OCI-LY7 (cell line): ENCODE results near the gene ATP6AP1. TPM values are rescaled to one million over a fixed set of nuclear protein-coding genes. Genes with fewer than 3 reads are reported as not detected.

Experiments used
- BruUV-seq: library from RNA; stranded (reverse); fragments of 400-500 nt; replicated peaks from 2 replicates; lab custom pipeline; 2021; lab: Mats Ljungman, UMichigan
- CTCF ChIA-PET: fragments of 300-600 bp; sonication (Branson Sonifier 250); formaldehyde crosslinking; loops from one replicate; lab custom pipeline; 2022; ENCODE audit warnings: antibody characterized with exemption; ENCODE audit not compliant: unreplicated experiment; lab: Charles Lee
- POLR2A ChIA-PET: fragments of 300-600 bp; sonication (Branson Sonifier 250); formaldehyde crosslinking; loops from one replicate; lab custom pipeline; 2022; ENCODE audit warnings: antibody characterized with exemption; lab: Charles Lee
- DNase-seq: peaks from one replicate; pipeline ENCODE4 v3.0.0-alpha.2; 2015; ENCODE audit warnings: low spot score
- H2AFZ ChIP-seq: fragments of 200-600 bp; sonication (generic), shearing (Covaris generic); 2 replicates; pipeline ENCODE4 v1.6.1; 2014; ENCODE audit warnings: mild to moderate bottlenecking, antibody characterized with exemption, low read length, moderate library complexity
- H3K27ac ChIP-seq: fragments of 200-600 bp; sonication (generic); 2 replicates; pipeline ENCODE4 v1.5.1; 2014; ENCODE audit warnings: mixed run types, low read depth, mild to moderate bottlenecking, moderate library complexity, low read length, inconsistent platforms; ENCODE audit not compliant: poor library complexity, severe bottlenecking
- H3K36me3 ChIP-seq: fragments of 200-600 bp; sonication (generic); 2 replicates; pipeline ENCODE4 v1.6.1; 2014; ENCODE audit warnings: mild to moderate bottlenecking, antibody characterized with exemption, low read length, moderate library complexity, mixed read lengths; ENCODE audit not compliant: insufficient read depth
- H3K4me1 ChIP-seq: fragments of 200-600 bp; sonication (generic); 2 replicates; pipeline ENCODE4 v1.5.1; 2014; ENCODE audit warnings: mild to moderate bottlenecking, low read length; ENCODE audit not compliant: insufficient read depth, poor library complexity, severe bottlenecking
- H3K4me2 ChIP-seq: fragments of 200-600 bp; sonication (generic); 2 replicates; pipeline ENCODE4 v1.6.1; 2014; ENCODE audit warnings: mild to moderate bottlenecking, low read length
- H3K4me3 ChIP-seq: fragments of 200-600 bp; sonication (generic); 2 replicates; pipeline ENCODE4 v1.5.1; 2014; ENCODE audit warnings: mild to moderate bottlenecking, low read depth, low read length; ENCODE audit not compliant: poor library complexity, severe bottlenecking
- H3K79me2 ChIP-seq: fragments of 200-600 bp; sonication (generic); 2 replicates; pipeline ENCODE4 v1.6.1; 2016; ENCODE audit warnings: low read depth, mild to moderate bottlenecking, low read length, moderate library complexity, mixed read lengths; ENCODE audit not compliant: insufficient read depth
- H3K9me2 ChIP-seq: fragments of 200-600 bp; sonication (generic); 2 replicates; pipeline ENCODE4 v1.6.1; 2016; ENCODE audit warnings: mild to moderate bottlenecking, low read length, mixed read lengths; ENCODE audit not compliant: insufficient read depth
- H3K9me3 ChIP-seq: fragments of 200-600 bp; sonication (generic); 2 replicates; pipeline ENCODE4 v1.6.1; 2014; ENCODE audit warnings: mild to moderate bottlenecking, mixed run types, low read length, mixed read lengths
- H4K20me1 ChIP-seq: fragments of 200-600 bp; sonication (generic); 2 replicates; pipeline ENCODE4 v1.6.1; 2014; ENCODE audit warnings: mild to moderate bottlenecking, antibody characterized with exemption, low read length, moderate library complexity, mixed read lengths; ENCODE audit not compliant: insufficient read depth
- CTCF ChIP-seq: fragments of 200-600 bp; sonication (generic); conservative IDR thresholded peaks from 2 replicates; pipeline ENCODE4 v1.5.1; 2014; ENCODE audit warnings: mild to moderate bottlenecking, antibody characterized with exemption, low read length, moderate library complexity, mixed read lengths
- EZH2phosphoT487 ChIP-seq: fragments of 200-600 bp; sonication (generic); IDR thresholded peaks from 2 replicates; pipeline ENCODE4 v1.6.1; 2018; ENCODE audit warnings: low read depth, borderline replicate concordance, mild to moderate bottlenecking, mixed run types, antibody characterized with exemption, low read length, moderate library complexity, mixed read lengths
- intact Hi-C: fragments of 100-400 bp; cut with micrococcal nuclease; formaldehyde crosslinking; loops from one replicate; pipeline ENCODE4 v1.10.0; 2022; ENCODE audit not compliant: unreplicated experiment
- total RNA-seq, 2 experiments: library from RNA; depleted of rRNA in 1 of 2; stranded (reverse); fragments of >200 nt in 1 of 2; shearing (Covaris generic) in 1 of 2; gene quantifications; 2 replicates each; pipeline ENCODE4 v1.2.3, GENCODE V29; 2014 to 2022

ATP6AP1 gene
- total RNA-seq, 2 experiments from 2014 or later: 26.4 to 39.5 TPM

GRCh38 chrX:154443992-154444754 lies 15.7 kb downstream of the ATP6AP1 start, which contains the start of gene FAM50A:
Gene FAM50A (plus strand): TSS chrX:154444141. CDS start chrX:154444236, 95 bp downstream.
- ChIA-PET POLR2A (interaction anchor here (0.6 kb wide), 1 partner anchor 41 kb away, joined by 3 read pairs; no protein-coding TSS in a partner anchor), CTCF (no interaction called here)
- DNase-seq: peak; percentile 62
- peaks cover 13% of the 10 kb centered on the region for H3K4me1 ChIP-seq
- BruUV-seq: no TSS peak
- H3K27ac ChIP-seq: no peak within 1 kb of the TSS
- peak within 1 kb of the TSS; percentile 84 for H3K4me2 ChIP-seq
- H2AFZ ChIP-seq: no peak within 1 kb of the TSS
- no peaks in the 10 kb centered on the region for H3K79me2 ChIP-seq
- no peaks in the 10 kb centered on the region for H3K9me2 ChIP-seq
- H3K4me3 ChIP-seq: peak within 1 kb of the TSS; percentile 69
- no peaks in the 10 kb centered on the region for H3K9me3 ChIP-seq
- intact Hi-C loops: no loop called here
- H3K36me3 ChIP-seq: peaks cover 19% of the 10 kb centered on the region; the same call in 1 of the 2 replicates
- H4K20me1 ChIP-seq: no peaks in the 10 kb centered on the region
- TF ChIP-seq EZH2phosphoT487 (no peak), CTCF (no peak)

GRCh38 chrX:154444755-154445246 lies 16.3 kb downstream of the ATP6AP1 start:
- POLR2A ChIA-PET: interaction anchor here (0.6 kb wide), 1 partner anchor 37 kb away, joined by 5 read pairs; no protein-coding TSS in a partner anchor

More at GRCh38 chrX:154444755-154445246, 16.3 kb downstream of the ATP6AP1 start:
- Histone ChIP-seq H3K27ac (no peak overlapping the region), H3K9me2 (no peaks in the 10 kb centered on the region), H2AFZ (no peak overlapping the region), H4K20me1 (no peaks in the 10 kb centered on the region), H3K36me3 (peaks cover 15% of the 10 kb centered on the region; the same call in 1 of the 2 replicates), H3K4me3 (peak overlapping the region; percentile 69), H3K79me2 (no peaks in the 10 kb centered on the region), H3K9me3 (no peaks in the 10 kb centered on the region), H3K4me1 (peaks cover 13% of the 10 kb centered on the region), H3K4me2 (peak overlapping the region; percentile 77)
- intact Hi-C loops: no loop called here
- TF ChIP-seq CTCF: no peak
- TF ChIP-seq EZH2phosphoT487: no peak
- CTCF ChIA-PET: no interaction called here
- DNase-seq: no peak
- no TSS peak for BruUV-seq
